IMR-90 (cell line): Measurements from ENCODE around the gene MID2. TPM values are rescaled to one million over a fixed set of nuclear protein-coding genes. Genes with fewer than 3 reads are reported as not detected.

Experiments
- ATAC-seq: fragments of 200-7000 bp; cut with Tn5 transposase; 2 replicates; pipeline ENCODE4 v1.9.1; 2020; ENCODE audit warnings: low read depth, mild to moderate bottlenecking, moderate library complexity
- BruUV-seq: library from RNA; stranded (reverse); fragments of 400-500 nt; replicated peaks from 2 replicates; lab custom pipeline; 2021; lab: Mats Ljungman, UMichigan
- CTCF ChIA-PET: fragments of 300-600 bp; formaldehyde crosslinking; extraction: SDS; loops from one replicate; lab custom pipeline; 2021; ENCODE audit warnings: antibody characterized with exemption; lab: Yijun Ruan, JAX
- POLR2A ChIA-PET: fragments of 300-600 bp; sonication (Branson Sonifier 250); formaldehyde crosslinking; loops from one replicate; lab custom pipeline; 2022; ENCODE audit warnings: antibody characterized with exemption; ENCODE audit not compliant: unreplicated experiment; lab: Charles Lee
- DNase-seq: peaks from one replicate; pipeline ENCODE4 v3.0.0; 2013
- H2AFZ ChIP-seq: replicated peaks from 2 replicates; pipeline ENCODE3; 2013; ENCODE audit warnings: low read length, mild to moderate bottlenecking; ENCODE audit not compliant: poor library complexity
- H2AK5ac ChIP-seq: 2 replicates; pipeline ENCODE4 v1.6.1; 2013; ENCODE audit warnings: low read depth, low read length, inconsistent platforms
- H2AK9ac ChIP-seq: replicated peaks from 2 replicates; pipeline ENCODE3; 2013; ENCODE audit warnings: mild to moderate bottlenecking, low read depth, low read length, moderate library complexity; ENCODE audit not compliant: poor library complexity
- H2BK120ac ChIP-seq: 2 replicates; pipeline ENCODE4 v1.6.1; 2013; ENCODE audit warnings: low read depth, low read length, inconsistent platforms
- H2BK15ac ChIP-seq: 3 replicates; pipeline ENCODE4 v1.6.1; 2013; ENCODE audit warnings: low read depth, low read length, inconsistent platforms
- H2BK20ac ChIP-seq: 2 replicates; pipeline ENCODE4 v1.6.1; 2013; ENCODE audit warnings: low read depth, mild to moderate bottlenecking, inconsistent platforms, low read length, moderate library complexity
- H2BK5ac ChIP-seq: 2 replicates; pipeline ENCODE4 v1.6.1; 2013; ENCODE audit warnings: mild to moderate bottlenecking, low read depth, low read length, inconsistent platforms; ENCODE audit not compliant: poor library complexity, severe bottlenecking
- H3K14ac ChIP-seq: replicated peaks from 2 replicates; pipeline ENCODE4 v1.6.1; 2013; ENCODE audit warnings: low read depth, low read length, inconsistent platforms
- H3K18ac ChIP-seq: 2 replicates; pipeline ENCODE4 v1.6.1; 2013; ENCODE audit warnings: low read depth, low read length, control low read depth
- H3K23ac ChIP-seq: 2 replicates; pipeline ENCODE4 v1.6.1; 2013; ENCODE audit warnings: low read depth, low read length, inconsistent platforms
- H3K27ac ChIP-seq: 2 replicates; pipeline ENCODE4 v1.5.1; 2013; ENCODE audit warnings: mild to moderate bottlenecking, control low read depth, low read length; ENCODE audit not compliant: insufficient read depth
- H3K27me3 ChIP-seq: 2 replicates; pipeline ENCODE4 v1.6.1; 2013; ENCODE audit warnings: low read length; ENCODE audit not compliant: control insufficient read depth, insufficient read depth
- H3K36me3 ChIP-seq: 2 replicates; pipeline ENCODE4 v1.6.1; 2013; ENCODE audit warnings: low read length, mixed read lengths; ENCODE audit not compliant: control insufficient read depth, insufficient read depth
- H3K4ac ChIP-seq: 2 replicates; pipeline ENCODE4 v1.6.1; 2013; ENCODE audit warnings: low read depth, low read length, inconsistent platforms
- H3K4me1 ChIP-seq: 2 replicates; pipeline ENCODE4 v1.6.1; 2013; ENCODE audit warnings: low read length, mixed read lengths; ENCODE audit not compliant: control insufficient read depth, insufficient read depth
- H3K4me2 ChIP-seq: 2 replicates; pipeline ENCODE4 v1.6.1; 2013; ENCODE audit warnings: low read depth, mild to moderate bottlenecking, control low read depth, low read length, moderate library complexity
- H3K4me3 ChIP-seq: 2 replicates; pipeline ENCODE4 v1.5.1; 2013; ENCODE audit warnings: low read depth, mild to moderate bottlenecking, control low read depth, low read length, moderate library complexity; ENCODE audit not compliant: insufficient read depth
- H3K56ac ChIP-seq: 2 replicates; pipeline ENCODE4 v1.6.1; 2013; ENCODE audit warnings: low read length, inconsistent platforms; ENCODE audit not compliant: insufficient read depth; ENCODE audit errors: extremely low read depth
- H3K79me1 ChIP-seq, 2 experiments: 2 replicates each; pipeline ENCODE4 v1.6.1; 2013; ENCODE audit warnings: low read length in 2 of 2, inconsistent platforms in 1 of 2, low read depth in 1 of 2
- H3K9ac ChIP-seq: 2 replicates; pipeline ENCODE4 v1.6.1; 2013; ENCODE audit warnings: low read depth, low read length, control low read depth
- H3K9me1 ChIP-seq: 2 replicates; pipeline ENCODE4 v1.6.1; 2013; ENCODE audit warnings: low read length, inconsistent platforms; ENCODE audit not compliant: insufficient read depth
- H3K9me3 ChIP-seq: 2 replicates; pipeline ENCODE4 v1.6.1; 2013; ENCODE audit warnings: low read length; ENCODE audit not compliant: control insufficient read depth, insufficient read depth
- H4K20me1 ChIP-seq: 2 replicates; pipeline ENCODE4 v1.6.1; 2013; ENCODE audit warnings: low read length, inconsistent platforms; ENCODE audit not compliant: insufficient read depth
- H4K5ac ChIP-seq: 2 replicates; pipeline ENCODE4 v1.6.1; 2013; ENCODE audit warnings: mild to moderate bottlenecking, low read depth, low read length, control low read depth
- H4K8ac ChIP-seq, 2 experiments: 2 replicates each; pipeline ENCODE4 v1.6.1; 2013; ENCODE audit warnings: low read depth in 2 of 2, low read length in 2 of 2, control low read depth in 1 of 2, inconsistent platforms in 1 of 2
- H4K91ac ChIP-seq: 2 replicates; pipeline ENCODE4 v1.6.1; 2013; ENCODE audit warnings: low read depth, low read length, inconsistent platforms; ENCODE audit not compliant: insufficient read depth
- CHD1 ChIP-seq: IDR thresholded peaks from 2 replicates; pipeline ENCODE4 v1.6.1; 2012; ENCODE audit warnings: low read depth, low read length, improper control_type of control experiment
- MAFK ChIP-seq: IDR thresholded peaks from 2 replicates; pipeline ENCODE4 v1.6.1; 2012; ENCODE audit warnings: low read depth, low read length, improper control_type of control experiment
- RFX5 ChIP-seq: IDR thresholded peaks from 2 replicates; pipeline ENCODE4 v1.8.0; 2012; ENCODE audit warnings: low read depth, mild to moderate bottlenecking, low read length, moderate library complexity
- USF2 ChIP-seq: fragments of 150-350 bp; IDR thresholded peaks from 2 replicates; pipeline ENCODE4 v1.6.1; 2017; ENCODE audit warnings: mild to moderate bottlenecking, antibody characterized with exemption, low read length, low read depth
- WGBS, 2 experiments: methylation state at CpG; one replicate each; pipeline versions ENCODE4 v1.1.5 to v1.1.7; 2013; ENCODE audit warnings: missing lambda C conversion rate in 2 of 2; ENCODE audit not compliant: insufficient read length in 1 of 2; ENCODE audit errors: extremely low coverage in 2 of 2; 5-methylcytosine and 5-hydroxymethylcytosine counted together
- dilution Hi-C: fragments of 300-500 bp; cut with HindIII; formaldehyde crosslinking; loops from one replicate; pipeline ENCODE4 v1.14.3; 2018; ENCODE audit warnings: low sequenced_read_pairs; ENCODE audit not compliant: unreplicated experiment
- in situ Hi-C: fragments of 300-500 bp; cut with MboI; formaldehyde crosslinking; loops from 3 replicates; pipeline ENCODE4 v1.14.3; 2019; ENCODE audit warnings: low sequenced_read_pairs, inconsistent platforms, mixed read lengths
- intact Hi-C: fragments of 100-400 bp; cut with micrococcal nuclease; formaldehyde crosslinking; loops from 2 replicates; pipeline ENCODE4 v1.10.0; 2022
- polyA plus RNA-seq, 3 experiments: library from polyadenylated mRNA; depleted of rRNA; stranded (reverse); fragments of >200 nt; gene quantifications; 2 replicates each; pipeline ENCODE4 v1.2.3, GENCODE V29; 2012; ENCODE audit warnings: low replicate concordance in 1 of 3
- total RNA-seq: library from RNA; depleted of rRNA; stranded (reverse); fragments of >200 nt; gene quantifications from 2 replicates; pipeline ENCODE4 v1.2.3, GENCODE V29; 2012
- TF ChIP-seq, protein P1 (sequence below): conservative IDR thresholded peaks from 2 replicates; pipeline ENCODE4 v1.5.1; 2012; ENCODE audit warnings: mild to moderate bottlenecking, low read depth, low read length, improper control_type of control experiment
- TF ChIP-seq, protein P2 (sequence below): fragments of 150-350 bp; IDR thresholded peaks from 2 replicates; pipeline ENCODE4 v1.6.1; 2016; ENCODE audit warnings: low read depth, mild to moderate bottlenecking, low read length, moderate library complexity, borderline replicate concordance

MID2 gene
- total and polyA plus RNA-seq, 2 of the 4 experiments (the other 2 are of a cell fraction) = 1.1 to 4.7 TPM

DNA sequence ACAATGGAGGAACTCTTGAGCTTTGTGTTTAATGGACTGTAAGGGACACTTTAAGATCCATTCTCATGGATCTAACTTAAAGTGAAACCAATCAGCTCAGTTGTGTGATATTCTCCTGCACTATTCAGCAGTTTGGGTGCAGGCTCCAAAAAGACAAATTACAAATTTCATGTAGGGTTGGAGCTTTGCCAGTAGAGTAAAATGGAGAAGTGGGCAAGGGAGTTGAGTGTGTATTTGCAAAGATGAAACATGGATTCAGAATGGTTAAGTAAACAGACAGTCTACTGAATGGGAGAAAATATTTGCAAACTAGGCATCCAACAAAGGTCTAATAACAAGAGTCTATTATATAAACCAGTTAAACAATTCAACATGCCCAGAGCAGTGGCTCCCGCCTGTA, 21.2 kb upstream of the MID2 start:
- no peak overlapping the region for H3K27ac ChIP-seq
- intact Hi-C loops (no loop called here), in situ Hi-C loops (no loop called here), dilution Hi-C loops (no loop called here)
- H4K20me1 ChIP-seq = no peaks in the 10 kb centered on the region
- H3K9ac ChIP-seq = no peak overlapping the region
- H2BK15ac ChIP-seq = no peak overlapping the region
- no peak overlapping the region for H2BK20ac ChIP-seq
- no peak overlapping the region for H2BK5ac ChIP-seq
- H3K27me3 ChIP-seq = no peaks in the 10 kb centered on the region; the same call in 1 of the 2 replicates
- H2AK9ac ChIP-seq = no peak overlapping the region
- H3K36me3 ChIP-seq = no peaks in the 10 kb centered on the region
- no peaks in the 10 kb centered on the region for H3K79me1 ChIP-seq
- TF ChIP-seq CHD1 = no peak
- TF ChIP-seq, protein P1, sequence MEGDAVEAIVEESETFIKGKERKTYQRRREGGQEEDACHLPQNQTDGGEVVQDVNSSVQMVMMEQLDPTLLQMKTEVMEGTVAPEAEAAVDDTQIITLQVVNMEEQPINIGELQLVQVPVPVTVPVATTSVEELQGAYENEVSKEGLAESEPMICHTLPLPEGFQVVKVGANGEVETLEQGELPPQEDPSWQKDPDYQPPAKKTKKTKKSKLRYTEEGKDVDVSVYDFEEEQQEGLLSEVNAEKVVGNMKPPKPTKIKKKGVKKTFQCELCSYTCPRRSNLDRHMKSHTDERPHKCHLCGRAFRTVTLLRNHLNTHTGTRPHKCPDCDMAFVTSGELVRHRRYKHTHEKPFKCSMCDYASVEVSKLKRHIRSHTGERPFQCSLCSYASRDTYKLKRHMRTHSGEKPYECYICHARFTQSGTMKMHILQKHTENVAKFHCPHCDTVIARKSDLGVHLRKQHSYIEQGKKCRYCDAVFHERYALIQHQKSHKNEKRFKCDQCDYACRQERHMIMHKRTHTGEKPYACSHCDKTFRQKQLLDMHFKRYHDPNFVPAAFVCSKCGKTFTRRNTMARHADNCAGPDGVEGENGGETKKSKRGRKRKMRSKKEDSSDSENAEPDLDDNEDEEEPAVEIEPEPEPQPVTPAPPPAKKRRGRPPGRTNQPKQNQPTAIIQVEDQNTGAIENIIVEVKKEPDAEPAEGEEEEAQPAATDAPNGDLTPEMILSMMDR = no peak
- TF ChIP-seq, protein P2, sequence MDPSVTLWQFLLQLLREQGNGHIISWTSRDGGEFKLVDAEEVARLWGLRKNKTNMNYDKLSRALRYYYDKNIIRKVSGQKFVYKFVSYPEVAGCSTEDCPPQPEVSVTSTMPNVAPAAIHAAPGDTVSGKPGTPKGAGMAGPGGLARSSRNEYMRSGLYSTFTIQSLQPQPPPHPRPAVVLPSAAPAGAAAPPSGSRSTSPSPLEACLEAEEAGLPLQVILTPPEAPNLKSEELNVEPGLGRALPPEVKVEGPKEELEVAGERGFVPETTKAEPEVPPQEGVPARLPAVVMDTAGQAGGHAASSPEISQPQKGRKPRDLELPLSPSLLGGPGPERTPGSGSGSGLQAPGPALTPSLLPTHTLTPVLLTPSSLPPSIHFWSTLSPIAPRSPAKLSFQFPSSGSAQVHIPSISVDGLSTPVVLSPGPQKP = no peak
- no peak for TF ChIP-seq RFX5
- TF ChIP-seq USF2 = no peak
- TF ChIP-seq MAFK = no peak
- POLR2A ChIA-PET = no interaction called here
- H3K9me1 ChIP-seq = no peaks in the 10 kb centered on the region
- DNase-seq (no peak), ATAC-seq (no peak)
- no peak overlapping the region for H4K8ac ChIP-seq
- no peak overlapping the region for H2AFZ ChIP-seq
- H3K4me3 ChIP-seq = no peak overlapping the region
- no peak overlapping the region for H4K91ac ChIP-seq
- CTCF ChIA-PET = no interaction called here
- no peak overlapping the region for H3K14ac ChIP-seq
- H3K18ac ChIP-seq = no peak overlapping the region
- H2BK120ac ChIP-seq = no peak overlapping the region
- no TSS peak for BruUV-seq
- H3K4me1 ChIP-seq = no peaks in the 10 kb centered on the region
- H3K23ac ChIP-seq = no peak overlapping the region
- 27% methylated on average over 1 of the region's 1 CpG; no CpG with 5 or more reads in 1 of the 2 experiments for WGBS, 2 experiments
- no peak overlapping the region for H3K56ac ChIP-seq
- no peak overlapping the region for H2AK5ac ChIP-seq
- no peak overlapping the region for H4K5ac ChIP-seq
- H3K4me2 ChIP-seq = no peak overlapping the region
- no peak overlapping the region for H3K4ac ChIP-seq
- H3K9me3 ChIP-seq = no peaks in the 10 kb centered on the region
